Tibial artery (tissue), 4 donors: ENCODE measurements around the gene NGLY1.

Experiments used
- DNase-seq, 2 donors: peaks; one replicate each; pipeline ENCODE4 v3.0.0-alpha.2; 2019
- H3K27ac ChIP-seq, 2 donors: fragments of 200-600 bp; sonication (generic) in 1 of 2; 1 replicate in 1 of 2; 2 replicates in 1 of 2; pipeline ENCODE4 v1.5.1; 2018 to 2019; ENCODE audit warnings: mild to moderate bottlenecking in 1 of 2
- H3K27me3 ChIP-seq, 2 donors: fragments of 200-600 bp; sonication (generic) in 1 of 2; one replicate each; pipeline versions ENCODE4 v1.5.1 to v1.6.0; 2016 to 2019
- H3K36me3 ChIP-seq, 3 donors: fragments of 200-600 bp; sonication (generic) in 2 of 3; one replicate each; pipeline ENCODE4 v1.5.1; 2016 to 2019; ENCODE audit warnings: mild to moderate bottlenecking in 2 of 3
- H3K4me1 ChIP-seq, 4 donors: fragments of 200-600 bp; sonication (generic) in 2 of 4; 1 replicate in 3 of 4; 2 replicates in 1 of 4; pipeline ENCODE4 v1.5.1; 2016 to 2019
- H3K4me3 ChIP-seq, 2 donors: fragments of 200-600 bp; sonication (generic) in 1 of 2; 1 replicate in 1 of 2; 2 replicates in 1 of 2; pipeline ENCODE4 v1.5.1; 2018 to 2019; ENCODE audit warnings: mild to moderate bottlenecking in 2 of 2
- H3K9me3 ChIP-seq, 3 donors: fragments of 200-600 bp; sonication (generic) in 1 of 3; one replicate each; pipeline ENCODE4 v1.5.1; 2016 to 2019
- intact Hi-C: fragments of 100-400 bp; cut with DNase I; formaldehyde crosslinking; loops from one replicate; pipeline ENCODE4 v1.15.0; 2023; ENCODE audit warnings: low total_unique reads
- TF ChIP-seq, protein P1 (sequence below), 2 experiments: fragments of 200-600 bp in 1 of 2; fragments of 450-650 bp in 1 of 2; IDR thresholded peaks; one replicate each; pipeline ENCODE4 v1.5.1; 2017 to 2019; ENCODE audit warnings: antibody characterized with exemption in 2 of 2, mild to moderate bottlenecking in 1 of 2, moderate library complexity in 1 of 2

NGLY1 gene

DNA sequence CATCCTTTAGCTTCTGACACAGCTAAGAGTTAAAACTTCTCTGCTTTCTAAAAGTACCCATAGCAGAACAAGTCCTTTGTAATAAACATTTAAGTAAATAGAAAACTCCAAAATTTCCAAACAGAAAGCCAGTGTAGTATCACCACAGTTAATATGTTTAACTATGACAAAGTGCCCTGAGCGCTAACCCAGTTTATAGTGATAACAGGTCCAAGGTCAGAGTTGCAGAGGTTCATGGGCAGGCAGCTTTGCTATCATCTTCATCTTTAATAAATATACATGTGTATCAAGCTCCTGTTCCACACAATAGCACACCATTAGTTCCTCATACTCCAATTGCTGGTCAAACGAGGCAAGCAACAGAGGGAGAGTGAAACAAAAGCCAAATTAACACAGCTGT, 106.1 kb downstream of the NGLY1 start:
- TF ChIP-seq, protein P1, sequence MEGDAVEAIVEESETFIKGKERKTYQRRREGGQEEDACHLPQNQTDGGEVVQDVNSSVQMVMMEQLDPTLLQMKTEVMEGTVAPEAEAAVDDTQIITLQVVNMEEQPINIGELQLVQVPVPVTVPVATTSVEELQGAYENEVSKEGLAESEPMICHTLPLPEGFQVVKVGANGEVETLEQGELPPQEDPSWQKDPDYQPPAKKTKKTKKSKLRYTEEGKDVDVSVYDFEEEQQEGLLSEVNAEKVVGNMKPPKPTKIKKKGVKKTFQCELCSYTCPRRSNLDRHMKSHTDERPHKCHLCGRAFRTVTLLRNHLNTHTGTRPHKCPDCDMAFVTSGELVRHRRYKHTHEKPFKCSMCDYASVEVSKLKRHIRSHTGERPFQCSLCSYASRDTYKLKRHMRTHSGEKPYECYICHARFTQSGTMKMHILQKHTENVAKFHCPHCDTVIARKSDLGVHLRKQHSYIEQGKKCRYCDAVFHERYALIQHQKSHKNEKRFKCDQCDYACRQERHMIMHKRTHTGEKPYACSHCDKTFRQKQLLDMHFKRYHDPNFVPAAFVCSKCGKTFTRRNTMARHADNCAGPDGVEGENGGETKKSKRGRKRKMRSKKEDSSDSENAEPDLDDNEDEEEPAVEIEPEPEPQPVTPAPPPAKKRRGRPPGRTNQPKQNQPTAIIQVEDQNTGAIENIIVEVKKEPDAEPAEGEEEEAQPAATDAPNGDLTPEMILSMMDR (IDR thresholded peaks at IDR 0.05): no peak
- Histone ChIP-seq H3K36me3 (no peaks in the 10 kb centered on the region), H3K27me3 (peaks cover 0 to 6% of the 10 kb centered on the region in 2 donors), H3K27ac (no peak overlapping the region), H3K9me3 (no peaks in the 10 kb centered on the region), H3K4me3 (no peak overlapping the region), H3K4me1 (no peaks in the 10 kb centered on the region)
- intact Hi-C loops: no loop called here
- DNase-seq: no peak

DNA sequence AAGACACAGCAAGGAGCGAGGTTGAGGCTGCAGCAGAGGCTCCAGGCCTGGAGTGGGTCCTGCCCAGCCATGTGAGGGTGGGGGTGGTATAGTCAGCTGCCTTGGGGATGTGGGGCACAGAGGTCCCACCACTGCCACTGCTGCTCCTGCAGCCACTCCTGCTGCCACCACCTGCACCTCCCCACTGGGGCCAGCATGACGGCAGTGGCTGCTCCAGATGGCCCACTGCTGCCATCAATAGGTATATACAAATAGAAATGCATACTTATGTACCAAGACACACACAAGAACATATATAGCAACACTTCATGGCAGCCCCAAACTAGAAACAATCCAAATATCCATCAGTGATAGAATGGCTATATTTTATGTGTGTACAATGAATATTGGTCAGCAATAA, 108.6 kb downstream of the NGLY1 start:
- intact Hi-C loops: no loop called here
- no peak overlapping the region for H3K4me3 ChIP-seq
- no peaks in the 10 kb centered on the region for H3K9me3 ChIP-seq
- H3K36me3 ChIP-seq: no peaks in the 10 kb centered on the region
- no peak for DNase-seq
- peaks cover 0 to 6% of the 10 kb centered on the region in 2 donors for H3K27me3 ChIP-seq
- H3K4me1 ChIP-seq: no peaks in the 10 kb centered on the region
- no peak overlapping the region for H3K27ac ChIP-seq
- TF ChIP-seq, protein P1 (IDR thresholded peaks at IDR 0.05): no peak

DNA sequence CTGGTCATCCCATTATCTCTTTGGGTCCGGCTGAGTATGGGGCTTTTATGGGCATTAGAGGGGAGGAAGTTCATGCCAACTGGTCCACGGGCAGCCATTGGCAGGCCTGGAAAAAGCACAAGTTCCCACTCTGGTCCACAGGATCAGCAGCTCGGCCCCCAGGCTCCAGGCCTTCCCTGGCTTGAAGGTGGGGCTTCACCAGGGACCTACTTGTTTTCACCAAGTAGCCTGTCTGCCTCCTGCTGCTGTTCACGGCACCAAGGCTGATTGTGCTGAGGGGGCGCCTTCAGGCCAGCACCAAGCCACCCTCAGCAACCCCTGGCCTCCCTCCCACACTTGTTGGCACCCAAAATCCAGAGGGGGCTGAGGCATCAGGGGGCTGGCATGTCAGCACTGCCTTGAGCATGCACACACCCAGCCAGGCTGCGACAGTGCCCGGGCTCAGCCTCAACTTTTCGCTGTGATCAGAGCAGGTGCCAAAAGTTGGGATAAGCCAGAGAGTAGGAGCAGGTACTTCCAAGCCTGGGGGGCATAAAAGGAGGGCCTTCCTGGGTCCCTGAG, 109.4 kb downstream of the NGLY1 start:
- intact Hi-C loops: no loop called here
- H3K27me3 ChIP-seq: peaks cover 0 to 6% of the 10 kb centered on the region in 2 donors
- no peaks in the 10 kb centered on the region for H3K9me3 ChIP-seq
- no peak for DNase-seq
- H3K4me1 ChIP-seq: no peaks in the 10 kb centered on the region
- H3K27ac ChIP-seq: no peak overlapping the region
- no peaks in the 10 kb centered on the region for H3K36me3 ChIP-seq
- TF ChIP-seq, protein P1 (IDR thresholded peaks at IDR 0.05): no peak
- no peak overlapping the region for H3K4me3 ChIP-seq
